MM.1S (cell line): Measurements from ENCODE around the gene YPEL5.
"Not testable (repeated sequence)": the region's sequence is repeated elsewhere in the genome, so short reads cannot be mapped to it uniquely, and the experiment has no call there.

Experiments used
- EZH2 ChIP-seq: fragments of 300-600 bp; sonication (generic); optimal IDR thresholded peaks from 2 replicates; pipeline ENCODE3; 2017; ENCODE audit warnings: low read depth, mild to moderate bottlenecking, antibody characterized with exemption, low read length, mixed read lengths
- EZH2phosphoT487 ChIP-seq: fragments of 300-600 bp; sonication (generic); IDR thresholded peaks from 2 replicates; pipeline ENCODE4 v1.6.1; 2018; ENCODE audit warnings: antibody characterized with exemption, low read length
- TF ChIP-seq, protein P1 (sequence below): fragments of 300-600 bp; sonication (generic); IDR thresholded peaks from 2 replicates; pipeline ENCODE4 v1.5.1; 2016; ENCODE audit warnings: antibody characterized with exemption, low read length, mixed read lengths

DNA sequence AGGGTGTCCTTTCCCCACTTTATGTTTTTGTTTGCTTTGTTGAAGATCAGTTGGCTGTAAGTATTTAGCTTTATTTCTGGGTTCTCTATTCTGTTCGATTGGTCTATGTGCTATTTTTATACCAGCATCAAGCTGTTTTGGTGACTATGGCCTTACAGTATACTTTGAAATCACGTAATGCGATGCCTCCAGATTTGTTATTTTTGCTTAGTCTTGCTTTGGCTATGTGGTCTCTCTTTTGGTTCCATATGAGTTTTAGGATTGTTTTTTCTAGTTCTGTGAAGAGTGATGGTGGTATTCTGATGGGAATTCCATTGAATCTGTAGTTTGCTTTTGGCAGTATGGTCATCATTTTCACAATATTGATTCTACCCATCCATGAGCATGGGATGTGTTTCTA is 46.1 kb upstream of the YPEL5 start:
- TF ChIP-seq, protein P1, sequence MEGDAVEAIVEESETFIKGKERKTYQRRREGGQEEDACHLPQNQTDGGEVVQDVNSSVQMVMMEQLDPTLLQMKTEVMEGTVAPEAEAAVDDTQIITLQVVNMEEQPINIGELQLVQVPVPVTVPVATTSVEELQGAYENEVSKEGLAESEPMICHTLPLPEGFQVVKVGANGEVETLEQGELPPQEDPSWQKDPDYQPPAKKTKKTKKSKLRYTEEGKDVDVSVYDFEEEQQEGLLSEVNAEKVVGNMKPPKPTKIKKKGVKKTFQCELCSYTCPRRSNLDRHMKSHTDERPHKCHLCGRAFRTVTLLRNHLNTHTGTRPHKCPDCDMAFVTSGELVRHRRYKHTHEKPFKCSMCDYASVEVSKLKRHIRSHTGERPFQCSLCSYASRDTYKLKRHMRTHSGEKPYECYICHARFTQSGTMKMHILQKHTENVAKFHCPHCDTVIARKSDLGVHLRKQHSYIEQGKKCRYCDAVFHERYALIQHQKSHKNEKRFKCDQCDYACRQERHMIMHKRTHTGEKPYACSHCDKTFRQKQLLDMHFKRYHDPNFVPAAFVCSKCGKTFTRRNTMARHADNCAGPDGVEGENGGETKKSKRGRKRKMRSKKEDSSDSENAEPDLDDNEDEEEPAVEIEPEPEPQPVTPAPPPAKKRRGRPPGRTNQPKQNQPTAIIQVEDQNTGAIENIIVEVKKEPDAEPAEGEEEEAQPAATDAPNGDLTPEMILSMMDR: not testable (repeated sequence)
- not testable (repeated sequence) for TF ChIP-seq EZH2, EZH2phosphoT487
